GM21360 (cell line): Measurements from ENCODE around the gene TMBIM1.

Experiments
- ATAC-seq: cut with Tn5 transposase; IDR thresholded peaks from one replicate; pipeline ENCODE4 v1.9.1; 2021; ENCODE audit warnings: mild to moderate bottlenecking, moderate library complexity; ENCODE audit not compliant: unreplicated experiment

The TMBIM1 gene

DNA sequence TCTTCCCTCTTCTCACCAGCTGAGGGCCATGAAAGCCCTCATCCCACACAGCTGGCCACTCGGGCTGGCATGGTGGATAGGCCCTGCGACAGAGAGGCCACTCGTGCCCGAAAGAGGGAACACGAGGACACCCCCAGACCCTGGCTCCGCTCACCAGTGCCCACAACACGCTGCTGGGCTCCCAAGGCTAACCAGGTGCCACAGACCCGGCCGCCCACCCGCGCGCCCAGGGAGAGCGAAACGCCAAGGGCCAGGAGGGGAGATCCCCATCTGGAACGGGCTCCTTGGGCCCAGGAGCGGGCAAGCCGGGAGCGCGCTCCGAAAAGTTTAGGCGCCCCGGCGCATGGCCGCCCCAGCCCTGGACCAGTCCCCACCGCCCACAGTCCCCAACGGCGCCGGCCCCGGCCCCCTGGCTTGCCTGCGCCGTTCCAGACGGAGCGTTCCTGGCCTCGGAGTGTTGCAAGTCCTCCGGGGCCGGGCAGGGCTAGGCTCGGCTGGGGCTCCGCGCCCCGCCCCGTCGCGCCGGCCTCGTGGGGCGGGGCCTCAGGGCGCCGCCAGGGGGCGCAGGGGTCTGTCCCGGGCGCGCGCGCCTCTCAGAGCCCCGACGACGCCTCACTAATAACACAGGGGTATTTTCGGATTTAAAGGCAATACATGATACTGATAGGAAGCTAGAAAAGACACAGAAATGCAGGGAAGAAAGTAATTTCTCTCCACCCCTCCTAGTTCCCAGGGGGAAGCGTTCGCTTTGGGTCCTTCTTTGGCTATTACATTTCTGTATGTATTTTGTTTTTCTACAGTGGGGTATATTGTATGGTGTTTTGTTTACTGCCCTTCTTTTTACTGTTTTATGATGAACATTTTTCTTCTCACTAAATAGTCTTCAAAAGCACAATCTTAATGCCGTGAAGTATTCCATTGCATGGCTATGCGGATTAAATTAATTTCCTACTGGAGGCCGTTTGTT, at the start of gene TMBIM1:
TMBIM1 (minus strand) TSS at position 456 of the 967 bp plus-strand sequence. CDS start 10,362 bp downstream, outside the sequence.
- ATAC-seq, result peak; percentile 73

GRCh38 chr2:218341381-218341780, 49.1 kb upstream of the TMBIM1 start:
- ATAC-seq, result no peak

- no peak for ATAC-seq
These were observed 48.4 kb upstream of the TMBIM1 start for GRCh38 chr2:218340656-218341055.

DNA sequence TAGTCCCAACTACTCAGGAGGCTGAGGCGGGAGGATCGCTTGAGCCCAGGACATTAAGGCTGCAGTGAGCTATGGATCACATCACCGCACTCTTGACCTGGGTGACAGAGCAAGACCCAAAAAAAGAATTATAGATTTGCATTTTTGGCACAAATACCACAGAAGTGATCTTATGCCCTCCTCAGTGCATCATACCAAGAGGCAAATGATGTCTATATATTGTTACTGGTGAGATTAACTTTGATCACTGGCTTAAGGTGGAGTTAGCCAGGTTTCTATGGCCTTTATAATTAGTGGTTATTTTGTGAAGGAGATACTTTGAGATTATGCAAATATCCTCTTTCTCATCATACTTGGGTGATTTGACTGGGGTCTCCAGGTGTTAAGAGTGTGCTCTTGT, 42.2 kb upstream of the TMBIM1 start:
- no peak for ATAC-seq

GRCh38 chr2:218332920-218333645, 40.8 kb upstream of the TMBIM1 start:
- no peak for ATAC-seq

GRCh38 chr2:218332288-218332687, 40.0 kb upstream of the TMBIM1 start:
- ATAC-seq, result no peak

GRCh38 chr2:218331745-218332144, 39.4 kb upstream of the TMBIM1 start:
- ATAC-seq, result no peak

GRCh38 chr2:218329826-218330593, 37.7 kb upstream of the TMBIM1 start:
- ATAC-seq, result peak; percentile 38

DNA sequence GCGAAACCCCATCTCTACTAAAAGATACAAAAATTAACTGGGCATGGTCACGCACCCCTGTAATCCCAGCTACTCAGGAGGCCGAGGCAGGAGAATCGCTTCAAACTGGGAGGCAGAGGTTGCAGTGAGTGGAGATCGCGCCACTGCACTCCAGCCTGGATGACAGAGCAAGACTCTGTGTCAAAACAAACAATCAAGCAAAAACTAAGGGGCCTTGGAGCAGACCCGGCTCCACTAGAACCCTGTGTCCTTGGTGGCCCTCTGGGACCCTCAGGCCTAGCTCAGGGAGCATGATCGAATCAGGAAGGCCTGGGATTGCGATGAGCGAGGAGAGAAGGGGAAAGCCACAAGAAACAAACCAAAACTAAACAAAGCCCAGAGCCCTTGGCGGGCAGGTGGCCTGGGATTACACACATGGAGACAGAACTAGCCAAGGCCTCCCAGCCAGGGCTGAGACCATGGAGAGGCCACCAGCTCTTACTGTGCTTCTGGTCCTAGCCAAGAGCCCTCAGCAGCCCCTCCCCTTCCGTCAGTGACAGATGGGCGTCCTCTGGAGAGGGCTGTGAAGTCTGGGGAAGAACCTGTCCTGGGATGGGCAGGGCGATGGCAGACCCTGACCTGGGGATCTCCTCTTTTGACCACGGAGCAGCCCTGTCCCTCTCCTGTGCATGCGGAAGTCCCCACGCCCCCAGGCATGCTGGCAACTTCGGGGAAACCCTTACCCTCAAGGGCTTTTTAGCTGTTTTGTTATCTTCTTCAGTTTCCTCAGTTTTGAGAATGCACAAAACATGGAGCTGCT, 36.9 kb upstream of the TMBIM1 start:
- peak; percentile 35 for ATAC-seq

GRCh38 chr2:218328294-218328693, 36.0 kb upstream of the TMBIM1 start:
- no peak for ATAC-seq

GRCh38 chr2:218327451-218328210, 35.3 kb upstream of the TMBIM1 start:
- no peak for ATAC-seq

DNA sequence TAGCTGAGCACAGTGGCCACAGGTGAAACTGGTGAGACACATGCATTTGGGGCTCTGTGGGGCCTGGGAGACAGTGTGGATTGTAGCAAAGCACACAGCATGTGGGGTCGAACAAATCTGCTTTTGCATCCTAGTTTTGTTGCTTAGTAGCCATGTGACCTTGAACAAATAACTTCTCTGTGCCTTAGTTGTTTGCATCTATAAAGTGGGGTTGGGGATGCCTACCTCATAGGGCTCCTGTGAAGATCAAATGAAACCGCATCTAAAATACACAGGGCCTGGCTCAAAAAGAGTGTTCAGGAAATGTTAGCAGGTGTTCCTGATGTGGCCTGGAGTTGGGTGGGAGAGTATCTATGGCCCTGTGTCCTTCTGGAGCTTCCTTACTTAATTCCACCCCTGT, 34.0 kb upstream of the TMBIM1 start:
- ATAC-seq, result no peak

DNA sequence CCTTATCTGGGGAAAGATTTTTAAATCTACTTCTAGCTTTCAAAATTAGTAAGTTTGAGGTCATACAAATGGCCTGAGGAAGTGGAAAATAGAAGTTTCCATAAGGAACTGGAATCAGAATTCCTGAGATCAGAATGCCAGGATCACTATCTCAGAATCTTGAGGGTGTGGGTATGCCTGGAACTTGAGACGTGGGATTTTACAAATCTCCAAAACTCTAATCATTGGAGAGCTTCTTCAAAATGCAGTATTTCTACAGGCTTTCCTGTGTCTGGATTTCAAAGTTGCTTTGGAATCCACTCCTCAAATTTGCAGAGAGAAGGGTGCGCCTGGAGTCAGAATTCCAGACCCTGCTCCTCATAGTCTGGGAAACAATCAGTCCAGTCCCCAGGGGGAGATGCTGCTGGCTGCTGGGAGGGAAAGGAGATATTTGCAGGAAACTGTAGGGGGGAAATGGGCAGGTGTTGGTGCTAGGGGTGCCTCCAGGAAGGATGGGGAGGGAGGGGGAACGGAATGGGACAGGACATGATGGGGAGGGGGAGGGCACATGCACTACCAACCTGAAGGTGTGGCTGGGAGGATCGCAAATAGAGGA, 33.4 kb upstream of the TMBIM1 start:
- no peak for ATAC-seq

GRCh38 chr2:218323526-218324472, 31.5 kb upstream of the TMBIM1 start:
- no peak for ATAC-seq

DNA sequence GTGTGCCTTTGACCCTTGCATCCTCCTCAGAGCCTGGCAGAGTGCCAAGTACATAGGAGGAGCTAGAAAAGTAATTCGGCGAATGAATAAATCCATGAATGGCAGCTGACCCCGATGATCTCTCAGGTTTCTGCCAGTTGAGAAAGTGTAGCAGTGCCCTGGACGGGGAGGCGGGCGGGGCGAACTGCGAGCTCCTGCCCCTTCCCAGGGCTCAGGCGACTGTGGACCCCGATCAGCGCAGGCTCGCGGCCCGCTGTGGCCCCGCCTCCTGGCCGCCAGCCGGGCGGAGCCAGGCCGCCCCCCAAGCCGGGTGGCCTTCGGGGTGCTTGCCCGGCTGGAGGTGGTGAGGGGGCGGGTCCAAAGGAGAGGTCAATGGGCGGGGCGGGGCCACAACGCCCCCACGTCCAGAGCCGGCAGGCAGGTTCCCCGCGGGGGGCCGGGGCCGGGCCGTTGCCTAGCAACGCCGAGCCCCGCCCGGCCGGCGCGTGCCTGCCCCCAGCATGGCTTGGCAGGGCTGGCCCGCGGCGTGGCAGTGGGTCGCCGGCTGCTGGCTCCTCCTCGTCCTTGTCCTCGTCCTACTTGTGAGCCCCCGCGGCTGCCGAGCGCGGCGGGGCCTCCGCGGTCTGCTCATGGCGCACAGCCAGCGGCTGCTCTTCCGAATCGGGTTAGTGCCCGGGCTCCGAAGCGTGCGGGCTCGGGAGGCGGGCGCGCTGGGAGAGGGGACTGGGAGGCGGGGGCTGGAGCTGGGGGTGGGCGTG, 30.6 kb upstream of the TMBIM1 start:
- ATAC-seq, result peak; percentile 63

DNA sequence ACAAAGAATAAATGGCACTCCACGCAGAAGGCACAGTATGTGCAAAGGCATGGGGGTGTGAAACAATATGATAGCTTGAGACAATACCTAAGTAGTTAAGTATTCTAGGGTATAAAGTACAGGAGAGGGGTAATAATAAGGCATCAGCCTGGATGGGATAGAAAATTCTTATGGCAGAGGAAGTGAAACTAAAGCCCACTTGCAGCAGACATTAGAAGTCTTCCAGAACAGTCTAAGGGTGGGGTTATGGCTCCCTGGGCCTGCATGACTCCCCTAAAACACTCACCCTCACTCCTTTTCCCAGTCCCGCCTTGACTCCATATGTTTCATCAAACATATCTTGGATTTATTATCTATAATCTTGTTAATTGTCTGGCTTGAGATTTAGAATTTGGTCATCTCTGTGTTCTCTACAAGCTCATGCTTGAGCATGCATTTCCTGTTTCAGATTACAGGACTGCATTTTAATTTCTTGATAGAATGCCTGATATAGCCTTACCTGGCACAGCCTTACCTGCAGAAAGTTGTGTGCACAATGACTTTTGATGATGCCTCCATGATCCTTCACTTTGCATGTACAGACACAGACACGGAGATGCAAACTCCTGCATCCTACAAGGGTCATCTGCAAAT, 28.5 kb upstream of the TMBIM1 start:
- ATAC-seq, result no peak

DNA sequence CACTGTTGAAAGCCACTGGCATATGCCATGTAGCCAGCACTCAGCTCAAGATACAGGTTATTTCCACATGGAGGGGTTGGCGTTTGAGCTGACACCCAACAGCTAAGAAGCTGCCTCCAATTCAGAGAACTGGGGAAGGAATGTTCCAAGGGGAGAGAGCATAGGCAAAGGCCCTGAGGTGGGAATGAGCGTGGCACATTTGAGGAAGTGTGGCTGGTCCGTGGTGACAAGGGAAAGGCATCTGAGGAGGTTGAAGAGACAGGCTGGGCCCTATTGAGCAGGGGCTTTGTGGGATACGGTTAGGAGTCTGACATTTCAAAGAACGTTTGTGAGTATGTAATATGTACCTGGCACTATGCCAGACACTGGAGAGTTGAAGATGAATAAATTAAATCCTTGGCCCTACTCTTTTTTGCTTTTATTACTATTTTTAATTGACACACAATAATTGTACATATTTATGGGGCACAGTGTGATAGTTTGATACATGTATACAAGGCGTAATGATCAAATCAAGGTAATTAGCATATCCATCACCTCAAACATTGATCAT, 27.6 kb upstream of the TMBIM1 start:
- no peak for ATAC-seq
